Fibroblast of mammary gland (primary cell): Measurements from ENCODE around the gene RASA3.

ENCODE experiments used
- DNase-seq: peaks from one replicate; pipeline ENCODE4 v3.0.0-alpha.2; 2010; ENCODE audit warnings: low read depth
- H3K4me3 ChIP-seq: 2 replicates; pipeline ENCODE4 v1.5.1; 2011; ENCODE audit warnings: low read depth, mild to moderate bottlenecking, low read length, moderate library complexity; ENCODE audit not compliant: control insufficient read depth
- CTCF ChIP-seq: conservative IDR thresholded peaks from 2 replicates; pipeline ENCODE4 v1.5.1; 2011; ENCODE audit warnings: low read depth, low read length, inconsistent platforms; ENCODE audit not compliant: control insufficient read depth, insufficient read depth

Gene RASA3

GRCh38 chr13:113930671-113931637 is 201.5 kb downstream of the RASA3 start:
- H3K4me3 ChIP-seq: no peak overlapping the region
- DNase-seq: no peak
- no peak for TF ChIP-seq CTCF

DNA sequence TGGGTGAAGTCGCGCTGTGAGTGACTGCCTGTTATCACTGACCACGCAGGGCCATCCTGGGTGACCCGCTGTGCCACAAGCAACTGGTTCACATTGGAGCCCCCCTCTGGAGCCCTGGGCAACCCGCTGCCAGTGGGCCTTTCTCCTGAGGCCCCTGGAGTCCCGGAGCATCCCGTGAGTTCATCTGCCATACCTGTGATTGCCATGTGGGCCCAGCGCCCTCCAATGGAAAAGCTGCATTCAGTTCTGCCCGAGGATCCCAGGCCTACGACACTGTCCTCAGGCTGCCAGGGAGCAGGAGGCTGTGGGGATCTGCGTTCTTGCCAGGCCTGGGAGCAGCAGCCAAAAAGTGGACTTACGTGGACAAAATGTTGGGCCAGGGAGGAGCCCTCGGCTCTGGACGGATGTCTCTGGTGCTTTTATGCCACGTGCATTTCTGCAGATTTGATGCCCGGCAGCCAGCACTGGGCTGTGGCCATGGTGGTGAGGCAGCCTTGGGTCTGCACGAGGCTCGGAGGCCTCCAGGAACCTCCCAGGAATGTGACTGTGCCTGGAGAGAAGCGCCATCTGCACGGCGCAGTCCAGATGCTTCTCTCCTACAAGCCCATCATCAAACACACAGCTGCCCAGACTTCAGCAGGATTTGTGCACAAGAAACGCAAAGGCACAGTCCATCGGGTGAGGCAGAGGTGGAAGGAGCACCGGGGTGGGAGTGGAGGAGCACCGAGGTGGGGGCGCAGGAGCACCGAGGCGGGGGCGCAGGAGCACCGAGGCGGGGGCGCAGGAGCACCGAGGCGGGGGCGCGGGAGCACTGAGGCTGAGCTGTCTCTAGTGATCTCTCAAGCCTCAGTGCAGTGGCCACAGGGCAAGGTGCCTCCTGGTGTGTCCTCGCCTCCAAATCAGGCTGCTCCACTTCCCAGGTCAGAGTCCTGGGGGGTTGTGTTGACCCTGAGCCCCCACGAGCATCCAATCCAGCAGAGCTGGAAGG is 202.5 kb downstream of the RASA3 start:
- no peak for DNase-seq
- no peak overlapping the region for H3K4me3 ChIP-seq
- no peak for TF ChIP-seq CTCF

DNA sequence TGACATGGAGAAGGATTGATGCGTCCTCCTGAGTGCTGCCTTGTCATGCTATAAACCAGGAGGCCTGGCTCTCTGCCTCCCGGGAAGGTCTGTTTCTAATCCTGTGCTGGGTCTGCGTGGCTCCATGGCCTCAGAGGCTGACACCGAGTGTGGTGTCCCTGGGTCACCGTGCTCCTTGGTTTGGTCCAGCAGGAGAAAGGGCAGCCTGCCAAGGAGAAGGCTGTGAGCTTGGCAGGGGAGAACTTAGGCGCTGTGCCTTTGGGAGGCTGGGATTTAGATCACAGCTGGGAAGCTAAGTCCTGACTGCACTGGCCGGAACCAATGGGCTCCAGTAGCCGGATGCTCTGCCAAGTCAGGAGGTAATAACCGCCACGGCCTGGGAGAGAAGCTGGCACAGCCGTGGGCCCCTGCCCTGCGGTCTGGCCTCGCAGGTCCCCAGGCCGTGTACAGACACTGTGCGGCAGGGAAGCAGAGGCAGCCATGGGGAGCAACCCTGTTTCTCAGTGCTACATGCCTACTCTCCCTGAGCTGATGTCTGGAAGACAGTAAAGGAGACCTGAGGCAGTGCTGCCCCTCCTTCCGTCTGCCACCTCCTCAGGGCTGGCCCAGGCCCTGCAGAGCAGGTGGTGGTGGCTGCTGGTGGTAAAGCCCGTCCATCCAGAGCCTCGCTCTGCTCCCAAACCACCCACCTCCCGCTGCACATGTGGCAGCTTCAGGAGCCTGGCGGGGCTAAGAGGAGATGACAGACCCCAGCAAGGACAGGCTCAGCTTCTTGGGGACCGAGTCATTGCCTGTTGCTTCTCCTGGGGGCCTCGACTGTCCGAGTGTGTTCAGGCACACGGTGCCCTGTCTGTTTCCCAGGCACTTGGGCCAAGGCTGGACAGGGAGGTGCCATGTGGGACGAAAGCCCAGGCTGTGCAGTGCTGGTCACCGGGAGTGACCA is 203.5 kb downstream of the RASA3 start:
- TF ChIP-seq CTCF: no peak
- peak; percentile 97 for DNase-seq
- no peak overlapping the region for H3K4me3 ChIP-seq
